Embryonic facial prominence (tissue), 1 donor: Measurements from ENCODE around the gene CAMK2D.
"Not testable (repeated sequence)": the region's sequence is repeated elsewhere in the genome, so short reads cannot be mapped to it uniquely, and the experiment has no call there.

Experiments used
- DNase-seq: peaks from one replicate; pipeline ENCODE4 v3.0.0-alpha.2; 2016; ENCODE audit errors: extremely low spot score

The CAMK2D gene

DNA sequence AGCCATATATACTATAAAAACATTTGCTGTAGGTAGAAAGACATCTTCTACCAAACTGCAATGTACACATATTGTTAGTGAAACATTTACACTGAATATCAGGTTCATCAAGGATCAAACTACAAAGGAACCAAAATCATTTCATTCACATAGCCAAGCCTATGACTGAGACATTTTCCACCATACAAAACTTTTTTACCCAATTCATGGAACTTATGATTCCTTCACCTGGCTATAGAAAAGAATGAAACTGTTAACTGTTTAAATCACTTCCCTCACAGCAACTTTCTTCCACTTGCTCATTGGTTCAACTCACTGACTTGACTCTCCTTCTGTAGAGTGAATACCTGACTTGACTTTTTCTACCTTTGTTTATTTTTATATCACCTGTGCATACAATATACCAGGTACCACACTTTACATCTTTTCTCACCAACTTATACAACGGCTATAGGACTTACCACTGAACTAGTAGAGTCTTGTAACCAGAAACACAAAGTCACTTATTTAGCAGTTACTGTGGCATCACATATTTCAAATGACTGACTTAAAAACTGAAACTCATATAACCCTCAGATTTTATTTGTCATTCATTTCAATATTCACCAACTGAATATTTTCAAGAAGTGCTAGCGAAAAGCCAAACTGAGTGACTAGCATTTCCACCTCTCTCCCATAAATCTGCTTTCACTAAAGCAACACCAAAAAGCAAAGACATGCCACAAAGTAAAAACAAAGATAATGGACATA lies 30.9 kb downstream of the CAMK2D start:
- no peak for DNase-seq

DNA sequence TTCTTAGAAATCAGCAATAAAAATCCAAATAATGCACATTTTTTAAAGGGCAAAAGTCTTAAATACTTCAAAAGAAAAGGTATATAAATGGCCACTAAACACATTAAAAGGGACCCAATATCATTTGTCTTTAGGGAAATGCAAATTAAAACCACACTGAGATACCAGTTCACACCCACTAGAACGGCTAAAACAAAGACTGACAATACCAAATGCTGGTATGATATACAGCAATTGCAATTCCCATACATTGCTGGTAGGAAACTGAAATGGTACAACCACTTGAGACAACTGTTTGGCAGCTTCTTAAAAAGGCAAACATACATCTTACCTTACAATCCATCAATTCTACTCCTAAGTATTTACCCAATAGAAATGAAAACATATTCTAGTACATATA lies 33.7 kb downstream of the CAMK2D start:
- DNase-seq, result no peak

DNA sequence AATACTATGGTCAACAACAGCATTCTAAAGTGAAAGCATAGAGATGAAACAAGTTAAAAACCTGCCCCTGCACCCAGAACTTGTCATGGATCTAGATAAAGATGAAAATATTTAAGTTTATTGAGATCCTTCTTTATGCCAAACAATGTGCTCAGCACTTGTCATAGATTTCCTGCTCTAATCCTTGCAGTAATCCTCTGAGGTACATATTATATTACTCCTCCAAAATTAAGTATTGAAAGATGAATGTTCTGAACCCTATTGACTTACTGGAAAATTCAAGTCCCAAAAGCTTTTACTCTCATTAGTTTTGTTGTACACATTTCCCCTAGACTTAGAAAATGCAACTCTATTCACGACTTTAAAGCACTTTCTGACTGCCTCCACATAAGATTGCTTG lies 35.6 kb downstream of the CAMK2D start:
- DNase-seq, result no peak

DNA sequence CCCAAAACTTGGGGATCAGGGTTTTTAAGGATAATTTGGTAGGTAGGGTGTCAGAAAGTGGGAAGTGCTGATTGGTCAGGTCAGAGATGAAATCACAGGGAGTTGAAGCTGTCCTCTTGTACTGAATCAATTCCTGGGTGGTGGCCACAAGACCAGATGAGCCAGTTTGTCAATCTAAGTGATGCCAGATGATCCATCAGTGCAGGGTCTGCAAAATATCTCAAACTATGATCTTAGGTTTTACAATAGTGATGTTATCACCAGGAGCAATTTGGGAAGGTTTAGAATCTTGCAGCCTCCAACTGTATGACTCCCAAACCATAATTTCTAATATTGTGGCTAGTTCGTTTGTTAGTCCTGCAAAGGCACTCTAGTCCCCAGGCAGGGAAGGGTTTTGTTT lies 43.3 kb downstream of the CAMK2D start:
- no peak for DNase-seq

DNA sequence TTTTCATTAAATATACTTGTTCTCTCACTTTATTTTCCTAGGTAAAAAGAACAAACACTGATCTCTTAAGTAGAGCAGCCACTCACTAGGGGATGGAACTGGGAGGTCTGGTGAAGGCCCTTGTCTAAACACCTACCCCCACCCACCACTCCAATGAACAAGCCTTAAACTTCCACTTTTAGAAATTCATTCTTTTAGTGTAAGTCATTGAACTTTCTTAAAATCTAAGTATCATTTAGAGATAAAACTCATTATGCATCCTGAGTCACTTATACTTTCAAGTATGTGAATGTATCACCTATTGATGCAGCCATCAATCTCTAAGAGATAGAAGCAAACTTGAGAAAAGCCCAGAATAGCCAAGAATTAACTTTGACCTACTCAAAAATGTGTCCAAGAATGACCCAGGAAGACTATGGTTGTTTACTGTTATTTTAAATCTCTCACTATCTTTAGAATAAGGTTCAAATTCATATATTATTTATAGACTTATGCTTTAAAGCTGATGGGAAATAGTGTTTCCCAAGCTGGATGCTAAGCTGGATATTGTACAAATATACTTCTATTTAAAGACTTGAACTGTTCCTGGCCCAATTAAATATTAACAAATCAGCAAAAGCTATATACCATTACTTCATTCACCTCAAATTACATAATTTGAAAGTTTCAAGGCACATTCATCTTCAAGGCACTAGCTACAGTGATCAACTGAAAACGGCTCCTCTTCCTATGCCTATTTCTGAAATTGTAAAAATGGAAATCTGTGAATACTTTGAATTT lies 49.5 kb downstream of the CAMK2D start:
- DNase-seq, result no peak

DNA sequence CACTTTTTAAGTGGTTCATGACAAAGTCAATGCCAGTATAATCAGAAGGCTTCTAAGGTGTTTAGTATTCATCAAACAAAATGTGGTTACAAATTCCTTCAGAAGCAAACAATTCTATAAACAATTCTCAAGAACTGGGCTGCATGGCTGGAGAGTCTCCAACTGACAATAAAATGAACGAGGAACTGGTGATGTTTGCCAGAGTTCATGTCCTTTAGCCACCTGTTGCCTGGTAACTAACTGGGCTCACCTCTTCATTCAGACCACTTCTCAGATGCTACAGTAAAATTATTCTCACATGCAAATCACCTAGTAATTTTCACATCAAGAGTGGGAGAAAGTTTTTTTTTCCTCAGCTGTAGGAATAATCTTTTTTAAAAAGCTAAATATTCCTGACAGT lies 53.3 kb downstream of the CAMK2D start:
- no peak for DNase-seq

DNA sequence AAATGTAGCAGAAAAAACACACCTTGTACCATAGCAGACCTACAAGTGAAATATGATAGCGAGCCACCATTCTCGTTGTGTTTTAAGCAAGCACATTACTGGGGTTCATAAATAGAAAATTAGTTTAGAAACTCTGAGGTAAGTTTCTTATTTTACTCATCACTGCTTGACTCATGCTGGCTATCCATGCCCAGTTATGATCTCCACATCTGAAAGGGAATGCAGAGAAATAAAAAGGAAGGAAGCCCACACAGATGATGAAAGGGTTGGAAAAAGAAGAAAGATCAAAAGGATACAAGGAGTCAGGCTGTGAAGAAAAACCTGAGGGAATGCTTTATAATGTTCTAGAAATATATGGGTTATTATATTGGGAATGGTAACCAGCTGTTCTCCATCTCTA lies 54.5 kb downstream of the CAMK2D start:
- no peak for DNase-seq

DNA sequence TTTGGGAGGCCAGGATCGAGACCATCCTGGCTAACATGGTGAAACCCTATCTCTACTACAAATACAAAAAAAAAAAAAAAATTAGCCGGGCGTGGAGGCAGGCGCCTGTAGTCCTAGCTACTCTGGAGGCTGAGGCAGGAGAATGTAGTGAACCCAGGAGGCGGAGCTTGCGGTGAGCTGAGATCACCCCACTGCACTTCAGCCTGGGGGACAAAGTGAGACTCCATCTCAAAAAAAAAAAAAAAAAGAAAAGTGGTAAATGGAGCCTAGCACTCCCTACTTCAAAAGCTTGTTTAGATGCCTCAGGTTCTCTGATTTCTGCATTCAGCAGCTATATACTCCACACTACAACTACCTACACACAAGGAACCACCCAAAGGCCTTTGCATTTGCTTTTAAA lies 56.4 kb downstream of the CAMK2D start:
- not testable (repeated sequence) for DNase-seq

DNA sequence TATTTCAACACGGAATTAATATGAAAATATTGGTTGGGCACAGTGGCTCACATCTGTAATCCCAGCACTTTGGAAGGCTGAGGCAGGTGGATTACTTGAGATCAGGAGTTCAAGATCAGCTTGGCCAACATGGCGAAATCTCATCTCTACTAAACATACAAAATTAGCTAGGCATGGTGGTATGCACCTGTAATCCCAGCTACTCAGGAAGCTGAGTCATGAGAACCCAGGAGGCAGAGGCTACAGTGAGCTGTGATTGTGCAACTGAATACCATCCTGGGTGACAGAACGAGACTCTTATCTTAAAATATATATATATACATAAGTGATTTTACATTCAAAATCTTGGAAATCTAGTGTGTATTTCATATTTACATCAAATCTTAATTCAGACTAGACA lies 58.9 kb downstream of the CAMK2D start:
- DNase-seq, result not testable (repeated sequence)

DNA sequence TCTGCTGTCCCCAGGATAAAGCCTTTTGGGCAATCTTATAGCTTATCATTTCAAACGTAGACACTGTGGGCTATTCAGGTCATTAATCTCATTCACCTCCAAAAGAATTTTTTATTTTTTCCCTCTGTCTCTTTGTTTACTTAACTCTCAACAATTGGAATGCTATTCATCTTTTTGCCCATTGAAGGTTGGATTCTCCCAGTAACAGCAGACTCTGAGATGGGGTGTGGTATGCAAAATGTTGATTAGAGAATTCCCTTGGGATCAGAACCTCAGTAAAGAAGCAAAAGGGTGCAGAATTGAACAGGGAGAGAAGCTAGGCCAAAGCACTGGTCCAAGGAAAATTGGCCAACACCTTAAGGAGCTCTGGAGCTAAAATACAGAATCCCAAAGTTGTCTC lies 60.4 kb downstream of the CAMK2D start:
- DNase-seq, result no peak

DNA sequence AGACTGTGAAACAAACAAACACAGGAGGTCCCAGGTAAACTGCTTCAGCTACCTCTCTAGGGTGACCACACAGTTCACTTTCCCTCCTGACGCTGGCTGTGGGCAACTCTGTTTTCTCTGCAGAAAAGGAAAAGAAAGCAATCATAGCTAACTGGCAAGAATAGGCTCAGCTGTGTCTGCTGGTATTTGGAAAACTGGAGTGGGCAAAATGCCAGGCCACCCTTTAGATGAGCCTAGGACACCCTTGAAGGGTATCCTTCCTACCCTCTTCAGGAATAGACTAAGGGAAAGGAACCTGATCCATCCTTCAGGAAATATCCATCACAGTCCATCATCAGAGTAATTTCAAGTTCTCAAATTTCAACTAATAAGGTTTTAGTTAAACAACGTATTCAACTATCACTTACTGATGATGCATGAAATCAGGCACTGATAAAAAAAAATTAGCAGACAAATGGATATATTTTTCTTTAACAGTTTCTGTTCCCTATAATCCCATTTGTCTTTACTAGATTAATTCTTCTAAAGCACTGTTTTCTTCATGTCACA lies 60.9 kb downstream of the CAMK2D start:
- DNase-seq, result no peak

DNA sequence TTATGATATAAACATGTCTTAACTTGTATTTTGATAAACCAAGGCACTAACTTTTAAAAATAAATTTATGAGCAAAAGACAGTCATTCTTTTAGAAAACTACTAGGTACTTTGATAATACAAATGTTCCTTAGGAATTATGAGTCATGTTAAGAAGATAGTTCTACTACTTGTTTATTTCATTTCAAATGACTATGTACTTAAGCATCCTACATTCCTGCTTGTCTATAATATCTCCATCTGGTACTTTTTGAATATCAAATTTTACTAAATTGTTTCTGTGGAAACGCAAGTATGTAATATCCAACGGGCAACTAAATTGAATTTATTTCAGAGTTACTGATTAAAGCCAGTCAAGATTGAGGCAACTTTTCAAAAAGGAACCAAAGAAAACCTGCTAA lies 61.8 kb downstream of the CAMK2D start:
- no peak for DNase-seq

DNA sequence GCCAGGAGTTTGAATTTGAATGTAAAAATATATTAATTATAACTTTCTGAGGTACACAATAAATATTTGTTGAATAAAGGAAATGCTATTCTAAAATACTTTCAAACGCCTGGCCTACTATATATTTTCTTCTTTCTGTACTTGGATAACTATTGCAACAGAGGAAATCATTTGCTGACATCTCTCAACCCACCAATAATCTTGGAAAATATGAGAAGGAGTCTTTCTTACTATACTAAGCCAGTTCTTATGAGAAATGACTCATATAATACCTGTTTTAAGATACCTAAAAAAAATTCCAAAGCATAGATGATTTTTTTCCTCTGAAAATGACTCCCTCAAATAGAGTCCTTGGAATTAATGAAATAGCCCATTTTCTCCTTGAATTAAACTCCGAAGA lies 64.1 kb downstream of the CAMK2D start:
- DNase-seq, result no peak

DNA sequence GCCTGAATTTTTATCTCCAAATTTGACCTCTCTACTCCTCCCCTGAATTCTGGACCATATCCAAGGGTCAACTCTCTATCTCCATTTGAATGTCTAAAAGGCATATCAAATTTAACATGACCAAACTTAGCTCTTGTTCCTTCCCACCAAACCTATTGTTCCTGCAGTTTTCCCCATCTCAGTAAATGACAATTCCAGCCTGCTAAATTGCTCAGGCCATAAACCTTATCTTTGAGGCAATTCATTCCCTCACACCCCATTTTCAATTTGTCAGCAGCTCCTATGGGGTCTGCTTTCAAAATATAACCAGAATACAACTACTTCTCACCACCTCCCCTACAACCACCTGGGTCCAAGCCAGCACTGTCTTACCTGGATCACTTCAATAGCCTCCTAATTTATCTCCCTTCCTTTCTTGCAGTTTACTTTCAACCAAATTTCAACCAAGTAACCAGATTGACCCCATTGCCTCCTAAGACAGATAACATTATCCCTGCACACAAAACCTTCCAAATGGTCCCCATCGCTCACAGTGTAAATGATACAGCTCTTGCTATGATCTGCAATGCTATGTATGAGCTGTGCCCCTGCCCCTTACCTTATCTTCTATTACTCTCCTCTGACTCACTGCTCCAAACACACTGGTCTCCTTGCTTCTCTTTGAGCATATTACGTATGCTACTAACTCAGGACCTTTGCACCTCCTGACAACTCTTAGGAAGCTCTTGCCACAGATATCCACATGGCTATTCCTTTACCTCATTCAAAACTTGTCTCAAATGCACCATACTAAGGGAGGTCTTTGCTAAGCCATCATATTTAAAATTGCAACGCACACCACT lies 66.0 kb downstream of the CAMK2D start:
- DNase-seq, result no peak

DNA sequence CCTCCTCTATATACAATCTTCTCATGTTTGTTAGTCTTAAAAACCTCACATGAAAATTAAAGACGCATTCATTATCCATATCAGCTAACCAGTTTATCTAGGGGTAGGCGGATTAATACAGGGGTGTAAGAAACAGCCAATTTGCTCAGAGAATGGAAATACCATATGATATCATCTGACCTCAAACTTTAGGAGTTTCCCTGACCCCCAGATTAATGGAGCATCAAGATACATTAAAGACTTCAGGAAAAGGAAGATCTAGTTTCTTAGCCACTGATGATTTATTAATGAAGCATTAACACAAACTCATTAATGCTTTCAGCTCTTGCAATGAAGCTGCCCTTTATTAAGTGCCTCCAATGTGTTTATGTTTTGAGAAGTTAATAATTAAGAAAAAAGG lies 67.5 kb downstream of the CAMK2D start:
- no peak for DNase-seq

DNA sequence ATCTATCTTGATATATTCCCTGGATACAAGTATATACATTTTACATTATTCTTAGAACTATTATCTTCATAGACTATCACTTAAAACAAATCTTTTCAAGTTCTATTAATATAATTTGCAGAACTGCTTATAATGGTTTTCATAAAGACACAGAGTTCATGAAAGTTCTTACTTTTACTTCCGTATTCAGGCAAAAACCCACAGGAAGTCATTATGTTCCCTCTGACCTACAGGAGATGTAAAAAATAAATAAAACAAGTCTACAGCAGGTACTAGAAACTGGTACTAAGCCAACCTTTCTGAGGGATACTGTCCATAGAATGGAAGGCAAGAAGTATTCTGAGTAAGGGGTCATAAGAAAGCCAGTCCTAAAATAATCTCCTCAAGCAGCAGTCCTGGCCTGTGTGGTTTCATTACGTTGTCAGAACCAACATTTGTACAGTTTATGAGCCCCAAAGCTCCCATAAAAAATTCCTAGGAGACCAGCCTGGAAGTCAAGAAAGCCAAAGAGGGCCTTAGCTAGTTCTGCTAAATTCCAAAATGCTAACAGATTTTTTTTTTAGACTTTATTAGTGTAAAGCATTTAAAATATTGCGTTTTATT lies 68.6 kb downstream of the CAMK2D start:
- no peak for DNase-seq

DNA sequence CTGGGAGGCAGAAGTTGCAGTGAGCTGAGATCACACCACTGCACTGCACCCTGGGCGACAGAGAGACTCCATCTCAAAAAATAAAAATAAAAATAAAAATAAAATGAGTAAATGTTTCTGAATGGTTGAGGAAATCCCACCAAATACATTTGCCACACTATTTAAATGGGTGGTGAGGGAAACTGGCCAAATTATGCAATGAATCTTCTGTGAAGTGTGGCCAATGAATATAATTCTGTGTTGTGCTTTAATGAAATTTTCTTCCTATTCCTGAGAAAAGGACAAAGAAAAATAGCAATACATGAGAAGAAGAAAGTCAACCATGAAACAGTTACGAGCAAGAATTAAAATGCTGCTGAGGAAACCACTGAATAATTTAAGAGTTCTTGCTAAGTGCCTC lies 69.9 kb downstream of the CAMK2D start:
- no peak for DNase-seq

DNA sequence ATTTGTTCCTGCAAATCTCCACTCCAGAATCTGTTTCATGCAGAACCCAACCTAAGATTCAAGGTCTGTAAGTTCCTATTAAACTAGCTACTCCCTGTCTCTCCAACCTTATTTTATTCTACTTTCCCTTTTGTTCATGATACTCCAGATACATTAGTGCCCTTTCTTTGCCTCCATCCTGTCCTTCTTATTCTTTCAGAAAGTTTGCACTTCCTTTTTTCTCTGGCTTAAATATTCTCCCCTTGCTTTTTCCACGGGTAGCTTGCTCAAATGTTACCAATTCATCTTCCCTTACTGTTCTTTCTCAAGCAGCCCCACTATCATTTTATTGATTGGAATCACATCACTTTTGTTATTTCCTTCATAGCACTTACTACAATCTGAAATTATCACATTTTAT lies 72.1 kb downstream of the CAMK2D start:
- no peak for DNase-seq

DNA sequence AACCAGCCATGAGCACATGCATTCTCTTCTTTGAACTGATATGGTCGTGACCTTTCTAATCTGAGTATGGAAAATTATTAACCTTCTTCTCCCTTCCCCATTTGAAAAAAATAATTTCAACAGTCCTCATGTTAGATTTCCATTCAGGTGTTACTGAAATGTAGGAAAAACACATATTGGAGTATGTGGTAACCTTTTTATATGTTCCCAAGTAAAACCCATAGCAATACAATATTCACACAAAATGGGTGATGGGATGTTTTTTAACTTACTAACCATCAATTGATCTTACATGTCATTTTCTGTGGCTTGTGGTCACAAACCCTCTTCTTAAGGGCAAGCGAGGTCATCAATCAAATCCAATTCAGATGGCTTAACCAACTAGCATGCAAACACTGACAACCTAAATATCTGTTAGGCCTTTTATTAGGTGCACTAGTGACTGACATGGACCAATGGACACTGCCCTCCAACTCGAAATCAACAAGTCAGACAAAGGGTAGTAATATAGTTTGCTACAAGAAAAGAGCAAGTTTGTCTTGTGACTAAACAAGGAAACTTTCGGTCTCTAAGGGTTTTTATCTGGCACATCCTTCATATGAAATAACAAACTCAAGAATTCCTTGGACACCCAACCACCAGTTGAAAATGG lies 74.3 kb downstream of the CAMK2D start:
- DNase-seq, result no peak

DNA sequence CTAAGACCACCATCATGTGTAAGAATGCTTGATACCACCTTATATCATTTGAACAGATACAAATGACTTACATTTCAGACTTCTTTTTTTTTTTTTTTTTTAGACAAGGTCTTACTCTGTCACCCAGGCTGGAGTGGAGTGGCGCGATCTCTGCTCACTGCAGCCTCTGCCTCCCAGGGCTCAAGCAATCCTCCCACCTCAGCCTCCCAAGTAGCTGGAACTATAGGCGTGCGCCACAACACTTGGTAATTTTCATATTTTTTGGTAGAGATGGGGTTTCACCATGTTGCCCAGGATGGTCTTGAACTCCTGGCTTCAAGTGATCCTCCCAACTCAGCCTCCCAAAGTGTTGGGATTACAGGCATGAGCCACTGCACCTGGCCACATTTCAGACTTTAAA lies 76.4 kb downstream of the CAMK2D start:
- DNase-seq, result not testable (repeated sequence)

DNA sequence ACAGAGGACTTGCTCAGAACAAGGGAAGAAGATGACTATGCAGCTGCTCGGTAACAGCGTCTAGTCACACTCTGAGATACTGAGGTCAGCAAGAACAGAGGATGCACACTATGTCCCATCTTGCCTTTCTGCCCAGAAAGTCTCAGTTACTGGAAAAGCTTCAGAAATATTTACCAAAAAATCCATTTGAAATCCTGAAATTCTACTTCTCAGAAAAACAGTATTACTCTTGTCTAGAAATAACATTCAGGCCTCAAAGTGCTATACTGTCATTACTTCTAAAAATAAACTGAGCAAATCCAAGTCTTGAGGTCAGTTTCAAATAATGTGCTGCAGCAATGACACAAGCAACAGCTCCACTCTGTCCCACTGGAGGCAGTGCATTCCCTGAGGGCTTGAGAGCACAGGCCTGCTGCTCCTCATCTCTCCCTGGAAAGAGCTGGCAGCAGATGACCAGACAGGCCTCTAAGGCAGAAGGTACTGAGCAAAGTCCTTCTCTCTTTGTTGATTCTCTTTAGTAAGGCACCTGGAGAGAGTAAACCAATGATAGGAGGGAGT lies 76.9 kb downstream of the CAMK2D start:
- DNase-seq, result no peak
